Mucosa of rectum (tissue), 2 donors: ENCODE data around the gene PDPR.
"Not testable (repeated sequence)": the region's sequence is repeated elsewhere in the genome, so short reads cannot be mapped to it uniquely, and the experiment has no call there.

Experiments used
- H3K27ac ChIP-seq, 2 donors: one replicate each; pipeline ENCODE4 v1.7.0; 2013; ENCODE audit warnings: inconsistent platforms in 2 of 2, low read depth in 2 of 2, low read length in 2 of 2
- H3K27me3 ChIP-seq, 2 donors: one replicate each; pipeline ENCODE4 v1.7.0; 2013; ENCODE audit warnings: low read length in 2 of 2; ENCODE audit not compliant: control insufficient read depth in 2 of 2, insufficient read depth in 2 of 2
- H3K36me3 ChIP-seq, 2 donors: one replicate each; pipeline ENCODE4 v1.7.0; 2013; ENCODE audit warnings: low read length in 2 of 2; ENCODE audit not compliant: control insufficient read depth in 2 of 2, insufficient read depth in 2 of 2
- H3K4me1 ChIP-seq, 2 donors: one replicate each; pipeline ENCODE4 v1.7.0; 2013; ENCODE audit warnings: low read length in 2 of 2, mild to moderate bottlenecking in 1 of 2; ENCODE audit not compliant: control insufficient read depth in 2 of 2, insufficient read depth in 2 of 2
- H3K4me3 ChIP-seq, 2 donors: one replicate each; pipeline ENCODE4 v1.7.0; 2013; ENCODE audit warnings: low read length in 2 of 2
- H3K9ac ChIP-seq, 2 donors: one replicate each; pipeline ENCODE4 v1.7.0; 2013; ENCODE audit warnings: low read length in 2 of 2, low read depth in 1 of 2, mild to moderate bottlenecking in 1 of 2
- H3K9me3 ChIP-seq, 2 donors: one replicate each; pipeline ENCODE4 v1.7.0; 2013; ENCODE audit warnings: low read length in 2 of 2; ENCODE audit not compliant: control insufficient read depth in 2 of 2
- donor health status: healthy.
- donor health status: Normal muscosa, but diverticular disease.

The PDPR gene

GRCh38 chr16:70160388-70160787 is 46.3 kb downstream of the PDPR start:
- Histone ChIP-seq H3K4me1 (peaks cover 0 to 12% of the 10 kb centered on the region in 2 donors), H3K9ac (no peak overlapping the region), H3K27me3 (no peaks in the 10 kb centered on the region), H3K36me3 (peaks cover 61 to 68% of the 10 kb centered on the region in 2 donors), H3K27ac (no peak overlapping the region), H3K4me3 (no peak overlapping the region), H3K9me3 (no peaks in the 10 kb centered on the region)

DNA sequence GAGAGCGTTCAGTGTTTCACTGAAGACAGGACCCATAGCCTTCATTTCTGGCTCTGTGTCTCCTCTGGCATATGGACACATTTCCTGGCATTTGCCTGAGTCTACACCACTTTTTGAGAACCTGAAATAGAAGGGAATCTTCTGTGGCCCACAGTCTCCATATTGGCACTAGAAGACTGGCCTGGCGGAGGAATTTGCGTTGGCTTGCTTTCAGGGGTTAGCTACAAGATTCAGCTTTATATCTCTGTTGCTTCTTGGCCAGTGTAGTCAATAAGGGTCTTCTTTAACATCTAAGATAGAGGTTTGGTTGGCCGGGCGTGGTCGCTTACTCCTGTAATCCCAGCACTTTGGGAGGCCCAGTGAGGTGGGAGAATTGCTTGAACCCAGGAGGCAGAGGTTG is 46.7 kb downstream of the PDPR start:
- peaks cover 0 to 12% of the 10 kb centered on the region in 2 donors for H3K4me1 ChIP-seq
- no peak overlapping the region for H3K4me3 ChIP-seq
- no peak overlapping the region for H3K9ac ChIP-seq
- H3K36me3 ChIP-seq: peaks cover 57 to 63% of the 10 kb centered on the region in 2 donors
- no peaks in the 10 kb centered on the region for H3K27me3 ChIP-seq
- H3K27ac ChIP-seq: no peak overlapping the region
- H3K9me3 ChIP-seq: no peaks in the 10 kb centered on the region

DNA sequence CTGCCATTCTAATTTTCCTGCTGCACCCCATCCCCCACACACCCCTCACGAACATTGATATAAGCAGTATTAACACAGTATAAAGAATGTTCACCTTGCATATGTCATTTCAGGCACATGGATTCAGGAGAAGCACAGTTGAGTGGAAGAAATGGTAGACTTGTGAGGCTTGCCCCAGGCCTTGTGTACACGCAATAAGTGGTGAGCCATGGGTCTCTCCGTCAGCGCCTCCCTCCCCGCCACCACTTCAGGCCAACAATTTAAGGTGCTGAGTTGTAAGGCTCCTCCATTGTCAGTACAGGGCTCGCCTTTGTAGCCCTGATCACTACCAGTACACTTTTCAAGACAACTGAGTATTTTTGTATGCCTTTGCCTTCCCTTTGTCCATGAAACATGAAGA is 47.2 kb downstream of the PDPR start:
- Histone ChIP-seq H3K9ac (no peak overlapping the region), H3K27me3 (no peaks in the 10 kb centered on the region)

GRCh38 chr16:70162041-70162451 is 47.9 kb downstream of the PDPR start:
- Histone ChIP-seq H3K4me1 (peaks cover 0 to 12% of the 10 kb centered on the region in 2 donors), H3K36me3 (peaks cover 45 to 51% of the 10 kb centered on the region in 2 donors), H3K9me3 (no peaks in the 10 kb centered on the region), H3K4me3 (no peak overlapping the region), H3K27me3 (no peaks in the 10 kb centered on the region), H3K27ac (peak overlapping the region in 1 of 2 donors; percentile 19), H3K9ac (no peak overlapping the region)

More for the DNA sequence above, 47.2 kb downstream of the PDPR start:
- Histone ChIP-seq H3K27ac (peak overlapping the region in 1 of 2 donors; percentile 6), H3K4me3 (no peak overlapping the region), H3K4me1 (peaks cover 0 to 12% of the 10 kb centered on the region in 2 donors), H3K36me3 (peaks cover 52 to 58% of the 10 kb centered on the region in 2 donors), H3K9me3 (no peaks in the 10 kb centered on the region)

- Histone ChIP-seq H3K36me3 (peaks cover 30 to 36% of the 10 kb centered on the region in 2 donors), H3K9ac (no peak overlapping the region), H3K27me3 (no peaks in the 10 kb centered on the region), H3K27ac (no peak overlapping the region), H3K4me3 (no peak overlapping the region), H3K9me3 (no peaks in the 10 kb centered on the region), H3K4me1 (peaks cover 0 to 12% of the 10 kb centered on the region in 2 donors)
Measured at GRCh38 chr16:70163596-70163995, 49.5 kb downstream of the PDPR start.

GRCh38 chr16:70166688-70167087 is 52.6 kb downstream of the PDPR start:
- H3K9ac ChIP-seq, H3K27me3 ChIP-seq, H3K27ac ChIP-seq, H3K9me3 ChIP-seq, H3K36me3 ChIP-seq, H3K4me3 ChIP-seq: not testable (repeated sequence)
- H3K4me1 ChIP-seq: peaks cover 0 to 11% of the 10 kb centered on the region in 2 donors

- not testable (repeated sequence) for H3K9me3 ChIP-seq, H3K4me1 ChIP-seq, H3K4me3 ChIP-seq, H3K27me3 ChIP-seq, H3K9ac ChIP-seq, H3K27ac ChIP-seq, H3K36me3 ChIP-seq
Measured at GRCh38 chr16:70173212-70173837, 59.2 kb downstream of the PDPR start, which contains the start of gene CLEC18C. Gene CLEC18C, plus strand, starts transcription at chr16:70173787. Its CDS starts 492 bp downstream, at chr16:70174279.

GRCh38 chr16:70173916-70174315 is 59.8 kb downstream of the PDPR start:
- H3K27me3 ChIP-seq, H3K4me1 ChIP-seq, H3K9me3 ChIP-seq, H3K9ac ChIP-seq, H3K27ac ChIP-seq, H3K4me3 ChIP-seq, H3K36me3 ChIP-seq: not testable (repeated sequence)

DNA sequence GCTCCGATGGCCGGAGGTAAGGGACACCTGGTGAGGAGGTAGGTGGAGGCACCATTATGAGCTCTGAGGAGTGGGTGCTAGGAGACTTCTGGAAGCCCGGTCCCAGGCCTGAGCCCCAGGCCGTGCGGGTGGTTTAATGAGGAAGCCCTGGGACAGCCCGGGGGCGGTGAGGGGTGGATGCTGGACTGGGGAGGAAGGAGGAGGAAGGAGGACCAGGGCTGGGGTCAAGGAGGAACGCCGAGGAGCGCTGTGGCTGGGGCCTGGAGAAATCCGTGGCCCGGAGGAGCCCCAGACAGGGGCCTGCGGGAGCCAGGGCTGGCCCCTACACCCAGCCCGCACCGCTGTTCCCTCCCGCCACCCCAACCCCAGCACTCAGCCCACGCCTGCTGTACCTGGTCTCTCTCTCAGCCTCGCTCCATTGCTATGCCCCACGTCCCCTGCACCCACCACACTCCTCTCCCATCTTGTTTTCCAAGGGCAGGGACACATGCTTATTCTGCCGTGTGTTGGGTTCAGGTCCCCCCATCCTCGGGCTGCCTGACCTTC is 60.3 kb downstream of the PDPR start:
- not testable (repeated sequence) for H3K36me3 ChIP-seq, H3K4me3 ChIP-seq, H3K9me3 ChIP-seq, H3K27me3 ChIP-seq, H3K9ac ChIP-seq, H3K27ac ChIP-seq, H3K4me1 ChIP-seq

GRCh38 chr16:70187858-70188607 is 73.9 kb downstream of the PDPR start:
- H3K9ac ChIP-seq: peak overlapping the region in 1 of 2 donors; percentile 51
- H3K27ac ChIP-seq, H3K9me3 ChIP-seq, H3K36me3 ChIP-seq, H3K4me1 ChIP-seq, H3K27me3 ChIP-seq: not testable (repeated sequence)
- H3K4me3 ChIP-seq: peak overlapping the region; percentile 20 to 23
